GM21737 (cell line): ENCODE data around the gene ANKRD44.

Experiments
- ATAC-seq: cut with Tn5 transposase; IDR thresholded peaks from one replicate; pipeline ENCODE4 v1.9.1; 2021; ENCODE audit warnings: mild to moderate bottlenecking, moderate library complexity; ENCODE audit not compliant: unreplicated experiment

ANKRD44 gene

GRCh38 chr2:196967775-196968174 is 342.8 kb downstream of the ANKRD44 start:
- ATAC-seq, result no peak

GRCh38 chr2:196967116-196967515 is 343.5 kb downstream of the ANKRD44 start:
- no peak for ATAC-seq

- no peak for ATAC-seq
These were observed 344.5 kb downstream of the ANKRD44 start for GRCh38 chr2:196966061-196966460.

GRCh38 chr2:196965651-196966050 is 344.9 kb downstream of the ANKRD44 start:
- ATAC-seq, result no peak

DNA sequence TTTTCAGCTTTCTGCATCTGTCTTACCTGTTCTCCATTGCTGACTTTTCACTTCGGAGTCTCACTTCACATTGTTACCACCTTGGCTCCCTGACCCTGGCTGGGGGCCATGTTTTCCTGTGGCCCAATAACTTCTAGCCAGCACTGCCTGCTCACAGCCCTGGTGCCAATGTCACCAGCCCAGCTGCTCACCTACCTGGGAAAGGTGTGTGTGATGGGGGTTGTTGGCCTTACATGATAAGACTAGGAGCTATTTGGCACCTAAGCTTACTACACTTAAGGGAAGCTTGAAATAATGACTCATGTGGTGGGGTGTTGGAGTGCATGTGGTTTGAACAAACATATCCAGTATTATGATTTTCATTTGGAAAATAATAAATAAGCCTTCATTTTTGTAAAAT is 346.6 kb downstream of the ANKRD44 start:
- no peak for ATAC-seq

DNA sequence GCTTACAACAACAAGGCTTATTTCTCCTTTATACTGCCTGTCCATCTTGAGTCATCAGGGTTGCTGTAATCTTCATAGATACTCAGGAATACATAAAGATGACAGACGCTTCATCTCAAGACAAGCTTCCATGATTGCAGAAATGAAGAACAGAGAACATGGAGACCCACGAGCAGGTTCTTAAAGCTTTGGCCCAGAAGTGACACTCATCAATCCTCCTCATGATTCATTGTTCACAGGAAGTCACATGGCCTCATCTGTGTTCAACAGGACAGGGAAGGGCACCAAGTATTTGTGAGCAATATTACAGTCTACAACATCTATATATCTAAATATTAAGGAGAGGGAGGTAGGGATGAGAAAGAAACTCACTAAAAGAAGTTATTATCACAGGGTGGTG is 347.5 kb downstream of the ANKRD44 start:
- ATAC-seq, result no peak

- no peak for ATAC-seq
These were observed 348.3 kb downstream of the ANKRD44 start for GRCh38 chr2:196962325-196962724.

DNA sequence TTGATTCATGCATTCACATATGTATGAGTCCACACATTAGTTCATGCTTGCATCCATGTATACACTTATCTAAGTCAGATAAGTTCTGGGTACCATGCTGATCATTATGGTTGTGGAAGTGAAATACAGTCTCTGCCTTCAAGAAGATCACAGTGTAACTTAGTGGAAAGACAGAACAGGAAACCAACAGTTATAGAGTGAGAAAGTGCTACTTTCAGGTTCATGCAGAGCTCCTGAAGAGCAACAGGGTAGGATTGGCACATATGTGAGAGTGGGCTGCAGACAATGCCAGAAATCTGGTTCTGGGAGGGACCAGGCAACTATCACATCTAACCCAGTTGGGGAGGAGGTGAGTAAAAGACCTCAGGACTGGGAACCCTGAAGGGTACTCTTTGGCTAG is 348.7 kb downstream of the ANKRD44 start:
- peak; percentile 97 for ATAC-seq

DNA sequence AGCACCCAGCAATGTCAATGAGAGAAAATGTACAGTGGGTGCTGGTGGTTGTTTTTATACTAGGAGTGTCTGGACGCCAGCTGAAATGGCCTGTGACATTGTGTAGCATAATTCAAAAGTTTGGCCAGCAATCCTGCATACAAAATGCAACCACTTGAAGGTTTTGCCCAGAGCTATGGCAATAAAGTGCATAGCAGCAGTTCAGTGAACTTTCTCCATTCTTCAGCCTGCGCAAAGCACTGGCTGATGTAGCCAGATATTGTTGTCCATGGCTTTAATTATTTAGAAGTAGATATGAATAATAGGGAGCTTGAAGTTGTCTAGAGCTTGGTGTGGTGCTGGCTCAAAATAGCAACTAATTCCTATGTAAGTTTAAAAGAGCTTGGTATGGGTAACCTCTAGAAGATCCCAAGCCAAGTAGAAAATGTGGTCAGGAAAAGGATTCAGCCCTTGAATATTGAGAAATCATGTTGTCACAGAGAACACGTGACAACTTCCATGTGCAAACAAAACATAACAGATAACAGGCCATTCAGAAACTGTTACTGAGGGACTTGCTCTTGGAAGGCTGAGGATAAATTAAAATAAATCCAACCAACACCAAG is 350.7 kb downstream of the ANKRD44 start:
- no peak for ATAC-seq

DNA sequence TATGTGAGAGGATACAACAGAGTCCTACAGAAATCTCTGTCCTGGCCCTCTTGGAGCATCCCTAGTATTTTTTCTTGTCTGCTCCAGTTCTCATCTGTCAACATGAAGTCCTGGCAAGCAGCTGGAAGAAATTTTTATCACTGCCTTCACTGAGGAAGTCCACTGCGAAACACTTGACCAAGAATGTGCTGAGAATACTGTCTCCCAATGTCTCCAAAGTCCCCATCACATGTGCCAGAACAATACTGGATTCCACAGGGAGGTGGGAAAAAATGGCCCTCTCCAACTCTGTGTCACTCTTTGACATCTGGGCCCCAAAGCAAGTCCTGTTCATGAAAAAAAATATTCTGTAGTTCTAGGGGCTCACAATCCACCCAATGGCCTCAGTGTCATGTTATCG is 351.3 kb downstream of the ANKRD44 start:
- no peak for ATAC-seq

GRCh38 chr2:196957881-196958525 is 352.6 kb downstream of the ANKRD44 start:
- no peak for ATAC-seq

DNA sequence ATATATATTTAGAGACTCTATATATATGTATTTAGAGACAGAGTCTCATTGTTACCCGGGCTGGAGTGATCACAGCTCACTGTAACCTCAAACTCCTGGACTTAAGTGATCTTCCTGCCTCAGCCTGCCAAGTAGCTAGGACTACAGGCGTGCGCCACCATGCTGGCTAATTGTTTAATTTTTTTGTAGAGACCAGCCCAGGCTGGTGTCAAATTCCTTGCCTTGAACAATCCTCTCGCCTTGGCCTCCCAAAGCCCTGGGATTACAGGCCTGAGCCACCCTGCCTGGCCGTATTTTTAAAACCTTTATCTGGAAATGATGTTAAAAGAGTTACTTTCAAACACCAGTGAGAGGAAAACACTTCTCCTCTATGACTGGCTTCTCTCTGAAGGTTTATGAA is 353.1 kb downstream of the ANKRD44 start:
- ATAC-seq, result no peak

GRCh38 chr2:196956069-196956468 is 354.5 kb downstream of the ANKRD44 start:
- ATAC-seq, result no peak

GRCh38 chr2:196955036-196955435 is 355.5 kb downstream of the ANKRD44 start:
- ATAC-seq, result no peak

GRCh38 chr2:196954001-196954400 is 356.6 kb downstream of the ANKRD44 start:
- ATAC-seq, result no peak

GRCh38 chr2:196952936-196953335 is 357.6 kb downstream of the ANKRD44 start:
- no peak for ATAC-seq

- ATAC-seq, result no peak
These were observed 358.6 kb downstream of the ANKRD44 start for GRCh38 chr2:196951973-196952372.

- ATAC-seq, result no peak
These were observed 361.5 kb downstream of the ANKRD44 start for GRCh38 chr2:196949116-196949515.

- peak; percentile 93 for ATAC-seq
These were observed 366.0 kb downstream of the ANKRD44 start for GRCh38 chr2:196944570-196944969.

- ATAC-seq, result no peak
These were observed 369.0 kb downstream of the ANKRD44 start for GRCh38 chr2:196941398-196942078.

GRCh38 chr2:196939371-196939770 is 371.2 kb downstream of the ANKRD44 start:
- no peak for ATAC-seq
